Retinal pigment epithelial cell (primary cell): ENCODE results near the gene MAGEL2.

Experiments used
- DNase-seq: peaks from one replicate; pipeline ENCODE4 v3.0.0-alpha.2; 2010; ENCODE audit warnings: low read depth
- H3K4me3 ChIP-seq: 2 replicates; pipeline ENCODE4 v1.5.1; 2011; ENCODE audit warnings: mild to moderate bottlenecking, low read length, control low read depth, moderate library complexity
- CTCF ChIP-seq: conservative IDR thresholded peaks from 2 replicates; pipeline ENCODE4 v1.5.1; 2011; ENCODE audit warnings: low read depth, low read length, control low read depth, inconsistent platforms

MAGEL2 gene

GRCh38 chr15:23686466-23687142 lies 38.9 kb upstream of the MAGEL2 start:
- TF ChIP-seq CTCF, result no peak
- peak overlapping the region; percentile 55 for H3K4me3 ChIP-seq
- DNase-seq, result no peak

- no peak for TF ChIP-seq CTCF
- H3K4me3 ChIP-seq, result no peak overlapping the region
- DNase-seq, result no peak
Observed at GRCh38 chr15:23671481-23671880, 23.8 kb upstream of the MAGEL2 start.

GRCh38 chr15:23670970-23671369 lies 23.3 kb upstream of the MAGEL2 start:
- no peak for DNase-seq
- H3K4me3 ChIP-seq, result no peak overlapping the region
- TF ChIP-seq CTCF, result no peak

- no peak overlapping the region for H3K4me3 ChIP-seq
- no peak for DNase-seq
- TF ChIP-seq CTCF, result no peak
Observed at GRCh38 chr15:23663232-23663631, 15.6 kb upstream of the MAGEL2 start.

- peak; percentile 59 for TF ChIP-seq CTCF
- no peak for DNase-seq
- H3K4me3 ChIP-seq, result no peak overlapping the region
Observed at GRCh38 chr15:23648920-23649515, 1.4 kb upstream of the MAGEL2 start.

GRCh38 chr15:23647001-23647295 lies 719 bp downstream of the MAGEL2 start:
- no peak overlapping the region for H3K4me3 ChIP-seq
- DNase-seq, result no peak
- no peak for TF ChIP-seq CTCF
